GM19463 (cell line): ENCODE data around the gene NAGPA.
"Not testable (repeated sequence)": the region's sequence is repeated elsewhere in the genome, so short reads cannot be mapped to it uniquely, and the experiment has no call there.

Source experiments
- ATAC-seq: cut with Tn5 transposase; IDR thresholded peaks from one replicate; pipeline ENCODE4 v1.9.1; 2021; ENCODE audit warnings: mild to moderate bottlenecking, moderate library complexity; ENCODE audit not compliant: unreplicated experiment

Gene NAGPA

DNA sequence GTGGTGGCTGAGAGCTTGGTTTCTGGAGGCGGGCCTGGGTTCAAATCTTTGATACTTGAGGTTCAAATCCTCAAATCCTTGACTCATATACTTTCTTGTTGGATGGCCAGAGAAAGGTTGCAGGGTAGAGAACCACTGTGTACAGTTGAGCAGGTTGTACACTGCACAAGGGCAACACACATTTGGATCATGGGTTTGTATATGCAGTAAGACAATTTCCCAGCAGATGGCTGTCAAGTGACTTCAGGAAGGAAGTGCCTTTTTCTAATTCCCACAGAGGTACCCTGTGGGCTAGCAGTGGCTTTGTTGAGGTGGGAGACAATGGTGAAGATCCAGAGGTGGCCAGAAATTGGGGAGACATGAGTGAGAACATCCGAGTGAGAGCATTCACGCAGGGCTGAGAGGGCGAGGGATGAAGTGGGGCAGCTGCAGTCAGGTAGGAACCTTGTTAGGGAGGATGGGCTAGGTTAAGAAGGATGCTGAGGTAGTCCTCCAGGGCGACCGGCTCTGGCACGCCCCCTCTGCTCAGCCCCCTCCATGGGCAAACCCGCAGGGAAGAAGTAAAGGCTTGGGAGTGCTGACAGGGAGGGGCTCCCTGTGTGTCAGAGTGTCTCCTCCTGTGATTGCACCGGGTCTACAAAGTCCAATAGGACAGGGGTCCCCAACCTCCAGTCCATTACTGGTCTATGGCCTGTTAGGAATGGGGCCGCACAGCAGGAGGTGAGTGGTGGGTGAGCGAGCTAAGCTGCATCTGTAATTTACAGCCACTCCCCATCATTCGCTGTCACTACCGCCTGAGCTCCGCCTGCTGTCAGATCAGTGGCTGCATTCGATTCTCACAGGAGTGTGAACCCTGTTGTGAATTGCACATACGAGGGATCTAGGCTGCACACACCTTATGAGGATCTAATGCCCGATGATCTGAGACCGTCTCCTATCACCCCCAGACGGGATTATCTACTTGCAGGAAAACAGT, 29.3 kb upstream of the NAGPA start:
- no peak for ATAC-seq

DNA sequence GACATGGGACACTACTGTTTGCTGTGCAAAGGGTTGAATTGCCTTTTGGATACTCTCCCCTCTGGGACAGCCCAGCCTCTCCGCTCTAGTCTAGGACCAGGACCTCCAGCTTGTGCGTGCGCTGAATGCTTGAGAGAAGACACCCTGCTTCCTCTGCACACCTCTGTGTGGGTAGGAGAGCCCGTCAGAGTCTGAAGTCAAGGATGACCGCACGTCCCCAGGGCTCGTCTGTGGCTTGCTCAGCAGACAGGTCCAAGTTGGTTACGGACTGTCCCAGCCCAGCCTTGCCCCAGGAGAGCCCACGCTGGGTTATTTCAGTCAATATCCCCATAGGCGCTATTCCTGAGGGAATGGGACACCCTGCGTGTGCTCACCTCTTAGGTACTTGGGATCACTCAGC, 28.3 kb upstream of the NAGPA start:
- ATAC-seq, result no peak

DNA sequence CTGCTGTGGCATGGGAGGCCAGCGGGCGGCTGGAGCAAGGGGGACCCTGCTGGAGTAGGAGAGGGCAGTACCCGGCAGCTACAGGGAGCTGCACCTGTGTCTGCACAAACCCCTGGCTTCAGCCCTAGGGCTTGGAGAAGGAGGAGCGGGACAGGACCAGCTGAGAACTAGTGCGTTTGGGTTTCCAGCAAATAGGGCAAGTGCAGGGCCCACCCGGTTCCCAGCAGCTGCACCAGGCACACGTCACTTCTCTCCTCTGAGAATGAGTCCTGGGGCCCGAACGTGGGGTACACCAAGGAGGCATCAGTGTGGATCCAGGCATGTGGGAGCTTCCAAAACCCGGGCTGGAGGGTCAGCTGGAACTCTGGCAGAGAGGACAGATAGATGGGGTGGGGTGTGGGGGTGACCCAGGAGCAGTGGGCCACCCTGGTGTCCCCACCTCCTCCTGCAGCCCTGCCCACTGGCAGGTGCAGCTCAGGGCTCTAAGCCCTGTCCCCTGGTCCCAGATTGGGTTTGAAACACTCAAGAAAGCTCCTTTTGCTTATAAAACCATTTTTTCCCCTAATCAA, 26.4 kb upstream of the NAGPA start:
- no peak for ATAC-seq

DNA sequence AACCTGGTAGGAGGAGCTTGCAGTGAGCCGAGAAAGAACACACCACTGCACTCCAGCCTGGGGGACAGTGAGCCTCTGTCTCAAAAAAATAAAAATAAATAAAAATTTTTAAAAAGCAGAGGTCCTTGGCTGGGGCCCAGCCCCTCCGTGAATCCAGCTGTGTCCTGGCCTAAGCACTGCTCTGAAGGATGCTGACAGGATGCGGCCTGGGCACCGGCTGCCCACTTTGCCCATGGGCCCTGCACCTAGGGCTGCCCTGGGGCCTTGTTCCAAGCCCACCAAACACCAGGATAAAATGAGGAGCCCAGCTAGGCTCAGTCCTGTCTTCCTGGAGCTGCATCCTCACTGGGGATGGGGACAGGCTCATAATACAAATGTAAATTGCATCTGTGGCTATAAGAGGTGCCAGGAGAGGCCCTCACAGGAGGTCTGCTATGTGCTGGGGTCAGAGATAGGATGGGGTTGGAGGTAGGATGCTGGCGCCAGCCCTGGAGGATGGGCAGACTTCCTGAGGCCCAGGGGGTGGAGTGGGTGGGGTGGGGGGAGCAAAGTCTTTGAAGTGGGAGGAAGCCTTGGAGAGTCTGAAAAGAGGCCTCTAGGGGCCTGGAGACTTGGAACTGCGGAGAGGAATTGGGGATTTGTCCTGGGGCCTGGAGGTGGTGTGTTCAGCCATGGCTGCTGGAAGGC, 25.8 kb upstream of the NAGPA start:
- ATAC-seq, result no peak

DNA sequence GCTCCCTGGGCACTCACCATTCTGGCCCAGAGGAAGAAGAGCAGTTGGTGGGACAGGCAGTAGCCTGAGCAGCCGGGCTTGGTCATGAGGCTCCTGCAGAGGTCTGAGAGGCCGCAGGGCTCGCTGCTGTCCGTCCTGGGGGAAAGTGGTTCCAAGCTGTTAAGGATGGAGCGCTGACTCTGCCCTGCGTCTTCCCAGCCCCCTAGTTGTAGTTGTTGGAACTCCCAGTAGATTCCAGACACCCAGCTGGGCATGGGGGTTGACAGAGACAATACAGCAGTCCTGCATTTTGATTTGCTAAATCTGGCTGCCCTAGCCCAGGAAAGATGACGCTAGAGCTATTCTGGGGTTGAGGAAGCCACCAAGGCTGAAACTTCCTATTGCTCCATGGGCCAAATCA, 24.7 kb upstream of the NAGPA start:
- no peak for ATAC-seq

DNA sequence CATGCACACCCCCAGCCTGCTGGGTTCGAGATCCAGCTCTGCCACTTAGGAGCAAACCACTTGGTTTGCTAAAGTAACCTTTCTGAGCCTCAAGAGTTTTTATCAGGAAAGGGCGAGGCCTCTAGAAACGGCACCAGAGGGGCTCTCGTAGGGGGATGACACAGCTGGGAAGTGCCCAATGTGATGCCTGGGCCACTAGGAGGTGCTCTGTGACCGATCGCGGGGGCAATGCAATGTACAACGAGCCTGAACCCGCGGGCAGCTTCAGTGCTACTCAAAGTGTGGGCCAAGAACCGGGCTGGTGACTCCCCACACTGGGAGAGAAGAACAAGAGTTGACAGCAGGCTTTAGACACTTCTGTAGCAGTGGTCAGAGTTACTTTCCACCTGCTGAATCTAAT, 22.6 kb upstream of the NAGPA start:
- no peak for ATAC-seq

DNA sequence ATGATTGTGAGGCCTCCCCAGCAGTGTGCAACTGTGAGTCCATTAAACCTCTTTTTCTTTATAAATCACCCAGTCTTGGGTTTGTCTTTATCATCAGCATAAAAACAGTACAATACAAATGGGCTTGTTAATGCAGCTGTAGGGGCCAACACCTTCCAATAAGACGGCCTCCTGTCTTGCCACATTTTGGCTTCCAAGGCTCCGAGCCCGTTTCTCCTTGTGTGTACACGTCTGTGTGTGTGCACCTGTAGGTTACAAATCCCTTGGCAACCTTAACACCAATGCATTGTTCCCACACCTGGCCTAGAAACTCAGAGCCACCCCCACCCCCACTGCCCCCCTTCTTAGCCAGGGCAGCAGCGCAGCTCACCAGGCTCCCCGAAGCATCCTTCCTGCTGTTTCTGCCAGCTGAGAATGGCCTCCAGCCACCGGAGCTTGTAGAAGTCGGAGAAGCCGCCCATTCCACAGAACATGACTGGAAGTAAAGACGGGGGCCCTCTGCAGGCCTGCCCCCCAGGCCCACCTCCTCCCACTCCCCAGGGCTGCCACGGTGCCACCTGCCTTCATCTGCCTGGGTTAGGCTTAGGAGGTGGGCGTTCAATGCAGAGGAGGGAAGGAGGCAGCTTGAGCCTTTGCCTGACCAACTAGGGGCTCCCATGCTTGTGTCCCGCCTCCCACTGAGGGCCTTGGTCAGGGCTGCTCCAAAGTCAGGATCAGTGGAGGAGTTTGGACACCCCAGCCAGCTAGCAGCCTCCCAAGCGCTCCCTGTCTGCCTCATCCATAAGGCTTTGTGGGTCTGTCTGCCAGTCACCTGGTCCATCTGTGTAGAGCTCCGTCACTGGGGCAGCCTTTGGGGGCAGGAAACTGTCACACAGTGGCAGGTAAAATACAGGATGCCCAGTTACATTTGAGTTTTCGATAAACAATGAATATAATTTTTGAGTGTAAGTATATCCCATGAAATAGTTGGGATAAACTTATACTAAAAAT, 21.4 kb upstream of the NAGPA start:
- no peak for ATAC-seq

DNA sequence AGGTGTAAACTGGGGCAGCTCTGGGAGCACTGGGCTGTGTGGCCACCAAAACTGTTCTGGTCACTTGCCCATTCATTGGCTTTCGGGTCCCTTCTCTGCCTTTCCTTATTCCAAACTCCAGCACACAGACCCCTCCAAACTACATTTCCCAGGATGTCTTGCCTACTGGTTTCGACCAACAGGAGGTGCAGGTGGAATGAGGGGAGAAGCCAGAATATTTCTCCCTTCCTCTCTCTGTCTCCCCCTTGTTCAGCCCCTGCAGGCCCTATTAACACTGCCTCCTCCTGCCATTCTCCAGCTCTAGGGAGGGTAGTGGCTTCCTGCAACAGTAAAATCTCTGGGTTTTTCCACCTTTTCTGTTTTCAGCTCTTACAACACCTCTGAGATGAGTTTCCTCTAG, 13.2 kb upstream of the NAGPA start:
- no peak for ATAC-seq

DNA sequence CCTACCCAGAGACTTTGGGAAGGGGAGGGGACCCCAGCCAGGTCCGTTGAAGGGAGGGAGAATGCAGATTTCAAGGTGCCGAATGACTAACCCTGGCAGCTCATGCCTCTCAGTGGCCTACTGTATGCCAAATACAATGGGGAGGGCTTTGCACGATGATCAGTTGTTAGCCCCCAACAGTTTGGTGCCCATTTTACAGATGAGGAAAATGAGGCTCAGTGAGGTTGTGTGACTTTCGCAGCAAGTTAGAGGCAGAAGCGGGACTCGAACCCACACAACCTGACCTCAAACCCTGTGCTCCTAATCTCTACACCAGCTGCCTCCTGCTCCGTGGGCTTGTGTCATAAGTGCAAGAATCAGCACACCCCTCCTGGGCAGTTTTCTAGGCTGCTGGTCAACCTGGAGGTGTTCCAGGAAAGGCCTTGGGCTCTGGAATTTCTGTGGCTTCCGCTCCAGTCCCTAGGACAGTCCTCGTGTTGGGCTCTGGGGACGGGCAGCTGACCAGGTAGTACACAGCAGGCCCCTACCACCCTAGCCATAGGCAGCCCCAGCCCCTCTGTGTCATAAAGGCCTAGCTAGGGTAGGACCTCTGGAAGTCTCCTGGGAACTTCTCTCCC, 11.9 kb upstream of the NAGPA start:
- no peak for ATAC-seq

DNA sequence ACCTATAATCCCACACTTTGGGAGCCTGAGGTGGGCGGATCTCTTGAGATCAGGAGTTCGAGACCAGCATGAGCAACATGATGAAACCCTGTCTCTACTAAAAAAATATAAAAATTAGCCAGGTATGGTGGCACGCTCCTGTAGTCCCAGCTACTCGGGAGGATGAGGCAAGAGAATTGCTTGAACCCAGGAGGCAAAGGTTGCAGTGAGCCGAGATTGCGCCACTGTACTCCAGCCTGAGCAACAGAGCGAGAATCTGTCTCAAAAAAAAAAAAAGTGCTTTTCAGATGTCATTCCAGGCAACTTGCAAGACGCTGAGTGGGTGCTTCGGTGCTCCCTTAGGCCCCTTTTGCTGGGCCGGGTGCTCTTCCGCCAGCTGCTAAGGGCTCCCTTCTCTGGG, 10.8 kb upstream of the NAGPA start:
- not testable (repeated sequence) for ATAC-seq

DNA sequence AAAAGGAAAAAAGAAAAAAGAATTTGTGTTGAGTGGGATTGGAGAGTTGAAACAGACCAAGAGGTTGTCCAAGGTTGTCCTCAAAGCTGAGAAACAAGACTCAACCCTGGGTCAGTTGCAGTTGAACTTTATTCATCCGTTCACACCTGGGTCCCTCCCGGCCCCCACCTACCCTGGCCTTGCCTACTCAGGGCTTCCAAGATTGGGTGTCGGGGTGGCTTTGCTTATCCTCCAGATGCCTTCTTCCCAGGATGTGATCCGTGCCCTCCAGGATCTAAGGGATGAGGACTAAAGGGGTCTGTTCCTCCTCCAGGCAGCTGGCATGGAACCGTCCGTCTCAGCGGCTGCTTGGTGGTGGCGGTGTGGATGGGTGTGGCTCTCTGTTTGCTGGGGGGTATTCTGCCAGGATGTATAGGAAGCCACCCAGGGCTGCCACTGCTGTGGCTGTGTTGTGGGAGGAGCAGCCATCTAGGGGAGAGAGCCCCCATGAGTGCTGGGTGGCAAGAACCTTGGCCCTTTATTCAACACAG, 10.3 kb upstream of the NAGPA start:
- no peak for ATAC-seq

DNA sequence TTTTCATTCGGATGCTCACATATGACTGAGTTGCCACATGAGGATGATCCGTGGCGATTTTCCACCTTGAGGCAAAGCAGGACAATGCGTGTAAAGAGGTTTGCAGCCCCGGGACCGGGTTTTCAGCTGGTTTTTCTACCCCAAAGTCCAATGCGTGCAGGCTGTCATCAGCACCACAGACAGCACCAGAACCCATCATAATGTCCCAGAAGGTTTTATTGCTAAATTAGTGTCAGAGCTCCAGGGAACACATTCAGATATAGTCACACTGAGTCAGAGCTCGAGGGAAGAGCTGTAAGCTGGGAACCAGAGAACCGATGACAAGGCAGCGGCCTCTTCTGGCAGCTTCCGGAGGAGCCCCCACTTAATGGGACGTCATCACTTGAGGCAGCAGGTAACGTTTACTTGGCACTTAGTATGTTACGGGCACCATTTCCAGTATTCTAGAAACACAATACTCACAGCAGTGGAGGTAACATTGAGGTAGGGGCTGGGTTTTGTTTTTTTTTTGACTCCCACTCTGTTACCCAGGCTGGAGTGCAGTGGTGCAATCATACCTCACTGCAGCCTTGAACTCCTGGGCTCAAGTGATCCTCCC, 8.9 kb upstream of the NAGPA start:
- no peak for ATAC-seq

DNA sequence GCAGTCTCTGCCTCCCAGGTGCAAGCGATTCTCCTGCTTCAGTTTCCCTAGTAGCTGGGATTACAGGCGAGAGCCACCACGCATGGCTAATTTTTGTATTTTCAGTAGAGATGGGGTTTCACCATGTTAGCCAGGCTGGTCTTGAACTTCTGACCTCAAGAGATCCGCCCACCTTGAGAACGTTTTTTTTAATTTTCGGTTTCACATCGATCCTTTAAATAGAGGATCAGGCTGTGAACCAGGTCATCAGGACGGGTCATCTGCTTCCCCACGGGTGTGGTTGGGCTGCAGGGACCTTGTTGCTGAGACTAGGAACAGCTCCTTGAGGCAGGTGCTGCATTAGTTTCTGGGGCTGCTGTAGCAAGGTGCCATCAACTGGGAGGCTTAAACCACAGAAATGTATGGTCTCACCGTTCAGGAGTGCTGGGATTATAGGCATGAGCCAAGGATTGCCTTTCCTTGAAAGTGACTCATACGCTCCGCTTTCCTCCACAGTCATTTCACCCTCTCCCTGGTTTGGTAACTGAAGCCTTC, 7.9 kb upstream of the NAGPA start:
- peak; percentile 89 for ATAC-seq

DNA sequence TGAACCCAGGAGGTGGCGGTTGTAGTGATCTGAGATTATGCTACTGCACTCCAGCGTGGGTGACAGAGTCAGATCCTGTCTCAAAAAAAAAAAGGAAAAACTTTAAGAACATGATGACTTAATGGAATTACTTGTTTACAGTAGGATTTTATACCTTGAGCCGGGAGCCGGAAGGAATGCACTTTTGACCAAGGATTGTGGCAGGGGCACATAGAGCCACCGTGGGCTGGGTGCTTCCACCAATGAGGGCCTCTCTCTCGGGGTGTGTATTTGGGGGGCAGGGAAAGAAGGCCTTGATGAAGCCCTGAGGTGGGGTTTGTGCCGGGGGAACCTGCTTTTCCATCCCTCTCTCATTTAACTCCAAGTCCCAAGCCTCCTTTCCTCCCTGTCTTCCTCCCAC, 6.7 kb upstream of the NAGPA start:
- ATAC-seq, result no peak

DNA sequence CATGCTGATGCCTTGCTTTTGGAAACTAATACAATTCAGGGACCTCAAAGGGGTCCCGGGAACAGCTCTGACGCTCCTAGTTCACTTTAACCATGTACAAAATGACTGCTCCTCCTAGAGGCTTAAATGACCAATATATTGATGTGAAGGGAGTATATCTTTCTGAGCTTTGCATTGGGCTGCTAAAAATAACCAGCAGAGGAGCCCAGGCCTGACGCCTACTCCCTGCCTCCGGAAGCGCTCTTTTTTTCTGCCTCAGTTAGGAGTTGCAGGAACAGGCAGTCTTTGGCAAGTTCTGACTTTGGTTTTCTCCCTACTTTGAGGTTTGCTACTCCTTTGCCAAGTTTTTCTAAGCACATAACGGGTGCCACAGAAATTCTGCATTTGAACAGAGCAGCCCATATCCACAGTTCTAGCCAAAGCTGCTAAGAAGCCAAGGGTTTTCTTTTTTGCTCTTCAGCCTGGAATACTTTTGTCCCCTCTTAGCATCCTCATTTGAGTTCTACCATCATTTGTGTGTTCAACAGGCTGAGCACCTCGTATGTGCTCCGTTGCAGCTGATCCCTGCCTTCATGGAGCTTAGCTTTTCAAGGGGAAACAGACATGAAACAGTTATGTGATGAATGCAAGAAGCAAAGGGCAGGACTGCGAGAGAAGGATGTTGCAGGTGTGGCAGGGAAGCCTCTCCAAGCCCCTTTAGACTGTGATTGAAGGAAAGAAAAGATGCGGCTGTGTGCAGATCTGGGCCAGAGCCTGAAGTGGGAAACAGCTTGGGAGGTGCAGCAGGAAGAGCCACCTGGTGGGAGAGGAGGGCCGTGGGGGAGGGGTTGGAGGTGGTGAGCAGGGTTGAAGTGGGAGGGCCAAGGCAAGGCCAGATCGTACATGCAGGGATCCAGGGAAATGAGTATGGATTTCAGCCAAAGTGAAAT, 2.8 kb upstream of the NAGPA start:
- no peak for ATAC-seq

DNA sequence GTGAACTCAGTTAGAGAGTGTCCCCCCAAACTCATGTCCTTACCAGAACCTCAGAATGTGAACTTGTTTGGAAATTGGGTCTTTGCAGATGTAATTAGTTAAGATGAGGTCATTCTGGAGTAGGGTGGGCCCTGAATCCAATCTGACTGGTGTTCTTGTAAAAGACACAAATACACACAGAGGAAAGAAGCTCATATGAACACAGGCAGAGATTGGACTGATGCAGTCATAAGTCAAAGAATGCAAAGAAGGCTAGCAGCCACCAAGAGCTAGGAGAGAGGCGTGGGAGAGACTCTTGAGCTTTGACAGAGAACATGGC, 2.1 kb upstream of the NAGPA start:
- ATAC-seq, result no peak

DNA sequence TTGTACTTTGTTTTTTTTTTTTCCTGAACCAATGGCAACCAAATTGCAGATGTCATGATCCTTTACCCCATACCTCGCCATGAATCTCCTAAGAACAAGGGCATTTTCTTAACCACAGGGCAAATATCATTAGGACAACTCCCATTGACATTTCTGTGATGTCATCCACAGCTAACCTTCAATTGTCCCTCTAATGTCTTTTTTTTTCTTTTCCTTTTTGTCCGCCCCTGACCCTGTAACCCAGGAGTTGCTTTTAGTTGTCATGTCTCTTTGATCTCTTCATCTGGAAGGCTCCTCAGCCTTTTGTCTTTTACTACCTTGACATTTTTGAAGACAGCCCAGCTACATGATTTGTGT, 410 bp upstream of the NAGPA start:
- ATAC-seq, result no peak

DNA sequence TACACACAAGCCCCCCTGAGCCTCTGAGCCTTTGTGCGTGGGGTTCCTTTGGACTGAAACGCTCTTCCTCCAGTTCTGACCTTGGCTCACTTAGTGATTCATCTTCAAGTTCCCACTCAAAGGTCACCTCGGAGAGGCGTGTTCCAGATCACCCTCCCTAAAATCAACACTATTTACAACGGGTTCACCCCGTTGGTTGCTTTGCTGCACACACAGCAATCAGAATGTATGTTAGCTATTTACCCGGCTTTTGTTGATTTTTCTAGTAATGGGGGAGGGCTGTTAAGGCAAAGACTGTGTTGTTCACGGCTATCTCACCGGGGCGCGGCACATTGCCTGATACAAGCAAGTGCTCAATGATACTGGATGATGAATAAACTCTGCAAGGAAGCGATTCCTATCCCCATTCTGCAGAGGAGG, 977 bp downstream of the NAGPA start:
- ATAC-seq, result no peak

DNA sequence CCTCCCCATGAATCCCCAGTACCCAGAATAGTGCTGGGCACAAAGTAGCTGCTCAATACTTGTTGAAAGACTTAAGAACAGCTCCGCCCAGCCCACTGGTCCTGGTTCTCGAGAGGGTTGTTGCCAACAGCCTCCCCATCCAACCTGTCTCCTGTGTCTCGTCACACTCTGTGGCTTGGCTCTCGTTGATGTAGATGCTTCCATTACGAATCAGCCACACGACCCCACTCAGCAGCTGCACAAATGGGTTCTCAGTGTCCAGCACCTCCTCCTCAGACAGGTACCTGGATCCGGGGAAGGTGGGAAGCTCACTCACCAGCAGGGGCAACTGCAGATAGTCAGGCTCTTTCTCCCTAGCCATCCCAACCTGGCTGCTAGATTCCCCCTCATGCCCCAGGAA, 2.1 kb downstream of the NAGPA start:
- no peak for ATAC-seq
